Smooth muscle cell of the umbilical artery (primary cell): ENCODE results near the gene EBLN2. TPM values are rescaled to one million over a fixed set of nuclear protein-coding genes. Genes with fewer than 3 reads are reported as not detected.

Source experiments
- total RNA-seq: library from RNA; depleted of rRNA; stranded (reverse); fragments of >200 nt; gene quantifications from 2 replicates; pipeline ENCODE4 v1.2.3, GENCODE V29; 2014

EBLN2 gene
- 6.3 and 8.9 TPM in 2 replicates for total RNA-seq

DNA sequence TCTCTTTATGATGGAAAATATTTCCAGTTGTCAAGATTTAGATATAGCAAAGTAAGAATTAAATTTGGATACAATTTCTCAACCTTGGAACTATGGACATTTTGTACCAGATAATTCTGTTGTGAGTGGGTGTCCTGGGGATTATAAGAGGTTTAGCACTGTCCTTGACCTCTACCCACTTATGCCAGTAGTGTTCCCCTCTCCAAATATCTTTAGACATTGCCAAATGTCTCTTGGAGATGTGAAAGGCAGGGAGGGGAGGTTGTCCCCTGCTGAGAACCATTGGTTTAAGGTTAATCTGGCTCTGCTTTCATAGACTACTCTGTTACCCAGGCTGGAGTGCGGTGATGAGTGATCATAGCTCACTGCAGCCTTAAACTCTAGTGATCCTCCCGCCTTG lies at the start of gene EBLN2:
Gene EBLN2, plus strand, starts transcription at position 244 of the 400 bp plus-strand sequence. CDS start 423 bp downstream, outside the sequence.

Other genes with a start within 250 kb of the EBLN2 start
- 25.8 and 29.3 TPM in 2 replicates for gene SHQ1, start 213.2 kb upstream of the EBLN2 start, total RNA-seq
- gene GXYLT2, start 173.6 kb upstream of the EBLN2 start, total RNA-seq, result 30.8 and 74.2 TPM in 2 replicates
- 82.1 and 124 TPM in 2 replicates for gene PPP4R2, start 64.8 kb upstream of the EBLN2 start, total RNA-seq